HCT116 (cell line): ENCODE measurements around the gene CCDC28B. TPM values are rescaled to one million over a fixed set of nuclear protein-coding genes. Genes with fewer than 3 reads are reported as not detected.
A peak's percentile ranks its signal among the peaks of the same experiment; 100 is the strongest.

Experiments
- ATAC-seq: fragments of 200-7000 bp; cut with Tn5 transposase; 2 replicates; pipeline ENCODE4 v1.9.1; 2020; ENCODE audit warnings: mild to moderate bottlenecking, moderate library complexity
- BruUV-seq: library from RNA; stranded (reverse); fragments of 400-500 nt; replicated peaks from 2 replicates; lab custom pipeline; 2021; lab: Mats Ljungman, UMichigan
- CTCF ChIA-PET: fragments of 300-600 bp; sonication (Branson Sonifier 250); formaldehyde crosslinking; loops from one replicate; lab custom pipeline; 2021; ENCODE audit warnings: antibody characterized with exemption; lab: Charles Lee
- POLR2A ChIA-PET: fragments of 300-600, 350-600 bp; sonication (Branson Sonifier 250); formaldehyde crosslinking; loops from one replicate; lab custom pipeline; 2021; ENCODE audit warnings: antibody characterized with exemption; lab: Charles Lee
- RAD21 ChIA-PET, 2 experiments: fragments of 300-600 bp; sonication (Branson Sonifier 250); formaldehyde crosslinking; loops; one replicate each; lab custom pipeline; 2023; ENCODE audit warnings: low total read pairs in 2 of 2; ENCODE audit not compliant: uncharacterized antibody in 2 of 2, unreplicated experiment in 2 of 2, low non-redundant PET in 1 of 2; lab: Charles Lee
- DNase-seq: peaks from one replicate; pipeline ENCODE4 v3.0.0-alpha.2; 2010; ENCODE audit warnings: low read depth, low spot score
- H2AFZ ChIP-seq: fragments of 200-600 bp; shearing (Covaris generic), sonication (generic); 2 replicates; pipeline ENCODE4 v1.6.1; 2017; ENCODE audit warnings: low read depth, mixed run types, mixed read lengths, antibody characterized with exemption, low read length; ENCODE audit not compliant: poor library complexity, severe bottlenecking
- H3K27ac ChIP-seq: 2 replicates; pipeline ENCODE4 v1.5.1; 2012; ENCODE audit warnings: low read depth, low read length
- H3K27me3 ChIP-seq: fragments of 200-600 bp; sonication (generic); 2 replicates; pipeline ENCODE4 v1.6.1; 2016; ENCODE audit warnings: mixed run types, low read length, mixed read lengths; ENCODE audit not compliant: insufficient read depth
- H3K36me3 ChIP-seq, 2 experiments: fragments of 200-500 bp in 1 of 2; fragments of 200-600 bp in 1 of 2; sonication (Bioruptor generic) in 1 of 2; sonication (generic) in 1 of 2; 2 replicates each; pipeline versions ENCODE4 v1.5.1 to v1.6.1; 2014 to 2016; ENCODE audit warnings: low read length in 2 of 2, inconsistent platforms in 1 of 2, mixed read lengths in 1 of 2, mixed run types in 1 of 2; ENCODE audit not compliant: insufficient read depth in 2 of 2, control insufficient read depth in 1 of 2
- H3K4me1 ChIP-seq, 2 experiments: fragments of 200-600 bp in 1 of 2; sonication (generic) in 1 of 2; 2 replicates each; pipeline versions ENCODE4 v1.5.1 to v1.6.1; 2012 to 2017; ENCODE audit warnings: low read length in 2 of 2, inconsistent platforms in 1 of 2, mild to moderate bottlenecking in 1 of 2, mixed read lengths in 1 of 2, mixed run types in 1 of 2, moderate library complexity in 1 of 2; ENCODE audit not compliant: insufficient read depth in 2 of 2, control insufficient read depth in 1 of 2
- H3K4me2 ChIP-seq: fragments of 200-600 bp; sonication (generic); 2 replicates; pipeline ENCODE4 v1.6.1; 2017; ENCODE audit warnings: mixed run types, low read length, mixed read lengths
- H3K4me3 ChIP-seq, 2 experiments: fragments of 200-600 bp in 1 of 2; sonication (generic) in 1 of 2; replicated peaks in 1 of 2; 2 replicates each; pipeline ENCODE4 v1.5.1; 2011 to 2016; ENCODE audit warnings: low read length in 2 of 2, control low read depth in 1 of 2, low read depth in 1 of 2, mild to moderate bottlenecking in 1 of 2, mixed read lengths in 1 of 2, mixed run types in 1 of 2
- H3K79me2 ChIP-seq: fragments of 200-600 bp; sonication (generic); 2 replicates; pipeline ENCODE4 v1.6.1; 2017; ENCODE audit warnings: mild to moderate bottlenecking, mixed run types, low read length, moderate library complexity, mixed read lengths; ENCODE audit not compliant: insufficient read depth
- H3K9ac ChIP-seq: fragments of 200-600 bp; sonication (generic); 2 replicates; pipeline ENCODE4 v1.6.1; 2016; ENCODE audit warnings: low read length, mixed read lengths
- H3K9me2 ChIP-seq: fragments of 200-600 bp; sonication (generic), shearing (Covaris generic); 2 replicates; pipeline ENCODE4 v1.6.1; 2017; ENCODE audit warnings: mixed run types, mild to moderate bottlenecking, moderate library complexity; ENCODE audit not compliant: insufficient read depth
- H3K9me3 ChIP-seq, 2 experiments: fragments of 200-500 bp in 1 of 2; fragments of 200-600 bp in 1 of 2; sonication (Bioruptor generic) in 1 of 2; sonication (generic) in 1 of 2; 2 replicates each; pipeline ENCODE4 v1.6.1; 2014 to 2017; ENCODE audit warnings: low read length in 2 of 2, mixed read lengths in 2 of 2, inconsistent platforms in 1 of 2, low read depth in 1 of 2, mild to moderate bottlenecking in 1 of 2, mixed run types in 1 of 2, moderate library complexity in 1 of 2; ENCODE audit not compliant: control insufficient read depth in 1 of 2, insufficient read depth in 1 of 2
- H4K20me1 ChIP-seq: fragments of 200-600 bp; sonication (generic), shearing (Covaris generic); 2 replicates; pipeline ENCODE4 v1.6.1; 2017; ENCODE audit warnings: mixed run types, mild to moderate bottlenecking, moderate library complexity; ENCODE audit not compliant: insufficient read depth
- ATF3 ChIP-seq: IDR thresholded peaks from 2 replicates; pipeline ENCODE4 v1.6.1; 2012
- CEBPB ChIP-seq: IDR thresholded peaks from 2 replicates; pipeline ENCODE4 v1.6.1; 2012; ENCODE audit warnings: low read depth
- EGR1 ChIP-seq: IDR thresholded peaks from 2 replicates; pipeline ENCODE4 v1.6.1; 2012; ENCODE audit warnings: low read depth
- ELF1 ChIP-seq: IDR thresholded peaks from 2 replicates; pipeline ENCODE4 v1.6.1; 2012; ENCODE audit warnings: low read depth, borderline replicate concordance
- EZH2 ChIP-seq: fragments of 200-600 bp; sonication (generic); IDR thresholded peaks from 2 replicates; pipeline ENCODE4 v1.6.1; 2017; ENCODE audit warnings: antibody characterized with exemption, mixed run types
- EZH2phosphoT487 ChIP-seq: fragments of 200-600 bp; IDR thresholded peaks from 2 replicates; pipeline ENCODE4 v1.6.1; 2018; ENCODE audit warnings: antibody characterized with exemption, borderline replicate concordance
- MAX ChIP-seq: IDR thresholded peaks from 2 replicates; pipeline ENCODE4 v1.6.1; 2012
- POLR2A ChIP-seq: IDR thresholded peaks from 2 replicates; pipeline ENCODE4 v1.7.0; 2011; ENCODE audit warnings: borderline replicate concordance; ENCODE audit not compliant: insufficient read depth, insufficient read length; ENCODE audit errors: extremely low read depth
- POLR2AphosphoS5 ChIP-seq: IDR thresholded peaks from 2 replicates; pipeline ENCODE4 v1.6.1; 2011; ENCODE audit warnings: mild to moderate bottlenecking, low read depth, low read length, moderate library complexity
- REST ChIP-seq: IDR thresholded peaks from 2 replicates; pipeline ENCODE4 v1.6.1; 2012; ENCODE audit warnings: low read depth
- SP1 ChIP-seq: IDR thresholded peaks from 2 replicates; pipeline ENCODE4 v1.6.1; 2012; ENCODE audit warnings: low read depth
- TCF7L2 ChIP-seq: IDR thresholded peaks from 2 replicates; pipeline ENCODE4 v1.7.0; 2011; ENCODE audit warnings: borderline replicate concordance, inconsistent platforms; ENCODE audit not compliant: insufficient read depth, insufficient read length; ENCODE audit errors: extremely low read depth
- YY1 ChIP-seq: IDR thresholded peaks from 2 replicates; pipeline ENCODE4 v1.6.1; 2011; ENCODE audit warnings: low read length, low read depth, moderate library complexity, mild to moderate bottlenecking; ENCODE audit not compliant: insufficient replicate concordance; ENCODE audit errors: extremely low read depth
- ZBTB33 ChIP-seq: IDR thresholded peaks from 2 replicates; pipeline ENCODE4 v1.6.1; 2011; ENCODE audit warnings: mild to moderate bottlenecking, low read length, moderate library complexity; ENCODE audit not compliant: insufficient replicate concordance; ENCODE audit errors: extremely low read depth
- ZNF274 ChIP-seq: fragments of 200-500 bp; sonication (Bioruptor generic); IDR thresholded peaks from 2 replicates; pipeline ENCODE4 v1.6.1; 2014; ENCODE audit warnings: mild to moderate bottlenecking, low read depth, low read length, inconsistent platforms
- intact Hi-C: fragments of 100-400 bp; cut with micrococcal nuclease; formaldehyde crosslinking; loops from 2 replicates; pipeline ENCODE4 v1.10.0; 2022
- total RNA-seq: library from RNA; stranded (reverse); gene quantifications from one replicate; pipeline ENCODE4 v1.2.1, GENCODE V29; 2021; ENCODE audit not compliant: unreplicated experiment
- TF ChIP-seq, protein P1 (sequence below), 3 experiments: fragments of 200-600 bp in 1 of 3; sonication (generic) in 1 of 3; IDR thresholded peaks in 2 of 3; conservative IDR thresholded peaks in 1 of 3; 2 replicates each; pipeline ENCODE4 v1.5.1; 2012 to 2017; ENCODE audit warnings: low read depth in 2 of 3, low read length in 2 of 3, antibody characterized with exemption in 1 of 3, borderline replicate concordance in 1 of 3, control low read depth in 1 of 3, mild to moderate bottlenecking in 1 of 3, mixed read lengths in 1 of 3, mixed run types in 1 of 3, moderate library complexity in 1 of 3; ENCODE audit not compliant: insufficient read depth in 1 of 3

CCDC28B gene
- total RNA-seq, 1 experiment from 2014 or later = 5.9 TPM

- Histone ChIP-seq H3K4me2 (peak overlapping the region; percentile 96), H3K27ac (peak overlapping the region; percentile 68), H3K79me2 (peaks cover 39% of the 10 kb centered on the region), H3K9ac (peak overlapping the region; percentile 99), H3K27me3 (no peaks in the 10 kb centered on the region), H2AFZ (no peak overlapping the region), H3K4me3 (peak overlapping the region; percentile 96 to 99), H3K4me1 (peaks cover 15 to 37% of the 10 kb centered on the region in 2 experiments), H3K9me2 (no peaks in the 10 kb centered on the region), H4K20me1 (no peaks in the 10 kb centered on the region), H3K36me3 (peaks cover 8 to 19% of the 10 kb centered on the region in 2 experiments; a peak in 2 of 4 replicates), H3K9me3 (no peaks in the 10 kb centered on the region)
- ChIA-PET RAD21 (no interaction called here), CTCF (interaction anchor here (0.7 kb wide), 1 partner anchor 115 kb away, joined by 3 read pairs; the partner anchor contains the start of gene MARCKSL1), POLR2A (no interaction called here)
- BruUV-seq = no TSS peak
- DNase-seq (no peak), ATAC-seq (no peak)
- TF ChIP-seq ELF1 (no peak), TCF7L2 (no peak), ZBTB33 (no peak), EZH2phosphoT487 (no peak), ATF3 (no peak), EZH2 (no peak), POLR2AphosphoS5 (no peak), ZNF274 (no peak), REST (no peak), EGR1 (no peak), YY1 (no peak), POLR2A (no peak), CEBPB (no peak), MAX (no peak), SP1 (no peak)
- TF ChIP-seq, protein P1, sequence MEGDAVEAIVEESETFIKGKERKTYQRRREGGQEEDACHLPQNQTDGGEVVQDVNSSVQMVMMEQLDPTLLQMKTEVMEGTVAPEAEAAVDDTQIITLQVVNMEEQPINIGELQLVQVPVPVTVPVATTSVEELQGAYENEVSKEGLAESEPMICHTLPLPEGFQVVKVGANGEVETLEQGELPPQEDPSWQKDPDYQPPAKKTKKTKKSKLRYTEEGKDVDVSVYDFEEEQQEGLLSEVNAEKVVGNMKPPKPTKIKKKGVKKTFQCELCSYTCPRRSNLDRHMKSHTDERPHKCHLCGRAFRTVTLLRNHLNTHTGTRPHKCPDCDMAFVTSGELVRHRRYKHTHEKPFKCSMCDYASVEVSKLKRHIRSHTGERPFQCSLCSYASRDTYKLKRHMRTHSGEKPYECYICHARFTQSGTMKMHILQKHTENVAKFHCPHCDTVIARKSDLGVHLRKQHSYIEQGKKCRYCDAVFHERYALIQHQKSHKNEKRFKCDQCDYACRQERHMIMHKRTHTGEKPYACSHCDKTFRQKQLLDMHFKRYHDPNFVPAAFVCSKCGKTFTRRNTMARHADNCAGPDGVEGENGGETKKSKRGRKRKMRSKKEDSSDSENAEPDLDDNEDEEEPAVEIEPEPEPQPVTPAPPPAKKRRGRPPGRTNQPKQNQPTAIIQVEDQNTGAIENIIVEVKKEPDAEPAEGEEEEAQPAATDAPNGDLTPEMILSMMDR (IDR thresholded peaks at IDR 0.05 in 2 of 3, conservative IDR thresholded peaks at IDR 0.05 in 1 of 3; ENCODE audit: borderline replicate concordance in 1 of 3, insufficient read depth in 1 of 3, low read depth in 2 of 3, low read length in 2 of 3) = no peak
- intact Hi-C loops = no loop called here
Observed at GRCh38 chr1:32220746-32221580, 20.6 kb downstream of the CCDC28B start.
